Kidney glomerular epithelial cell (primary cell): ENCODE measurements around the gene PHIP.
"Not testable (repeated sequence)": the region's sequence is repeated elsewhere in the genome, so short reads cannot be mapped to it uniquely, and the experiment has no call there.

Source experiments
- DNase-seq: peaks from one replicate; lab custom pipeline; 2025; lab: John Stamatoyannopoulos, UW

Gene PHIP

DNA sequence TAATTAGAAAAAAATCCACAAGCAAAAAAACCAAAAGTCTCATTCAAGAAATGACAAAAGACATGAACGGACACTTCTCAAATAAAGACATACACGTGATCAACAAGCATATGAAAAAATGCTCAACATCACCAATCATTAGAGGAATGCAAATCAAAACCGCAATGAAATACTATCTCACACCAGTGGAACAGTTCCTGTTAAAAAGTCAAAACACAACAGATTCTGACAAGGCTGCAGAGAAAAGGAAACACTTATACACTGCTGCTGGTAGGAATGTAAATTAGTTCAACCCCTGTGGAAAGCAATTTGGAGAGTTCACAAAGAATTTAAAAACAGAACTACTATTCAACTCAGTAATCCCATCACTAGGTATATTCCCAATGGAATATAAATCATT, 152.7 kb downstream of the PHIP start:
- no peak for DNase-seq

DNA sequence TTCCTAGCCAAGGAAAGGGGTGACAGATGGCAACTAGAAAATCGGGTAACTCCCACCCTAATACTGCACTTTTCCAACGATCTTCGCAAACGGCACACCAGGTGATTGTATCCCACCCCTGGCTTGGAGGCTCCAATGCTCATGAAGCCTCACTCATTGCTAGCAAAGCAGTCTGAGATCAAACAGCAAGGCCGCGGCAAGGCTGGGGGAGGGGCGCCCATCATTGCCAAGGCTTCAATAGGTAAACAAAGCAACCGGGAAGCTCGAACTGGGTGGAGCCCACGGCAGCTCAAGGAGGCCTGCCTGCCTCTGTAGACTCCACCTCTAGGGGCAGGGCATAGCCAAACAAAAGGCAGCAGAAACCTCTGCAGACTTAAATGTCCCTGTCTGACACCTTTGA, 156.9 kb downstream of the PHIP start:
- not testable (repeated sequence) for DNase-seq

DNA sequence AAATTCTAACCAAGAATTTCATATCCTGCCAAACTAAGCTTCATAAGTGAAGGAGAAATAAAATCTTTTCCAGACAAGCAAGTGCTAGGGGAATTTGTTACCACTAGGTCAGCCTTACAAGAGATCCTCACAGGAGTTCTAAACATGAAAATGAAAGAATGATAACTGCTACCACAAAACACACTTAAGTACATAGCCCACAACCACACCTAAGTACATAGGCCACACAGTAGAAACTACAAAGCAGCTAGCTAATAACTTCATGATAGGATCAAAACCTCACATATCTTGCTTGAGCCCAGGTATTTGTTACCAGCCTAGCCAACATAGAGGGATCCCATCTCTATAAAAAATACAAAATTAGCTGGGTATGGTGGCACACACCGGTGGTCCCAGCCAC, 160.3 kb downstream of the PHIP start:
- no peak for DNase-seq

DNA sequence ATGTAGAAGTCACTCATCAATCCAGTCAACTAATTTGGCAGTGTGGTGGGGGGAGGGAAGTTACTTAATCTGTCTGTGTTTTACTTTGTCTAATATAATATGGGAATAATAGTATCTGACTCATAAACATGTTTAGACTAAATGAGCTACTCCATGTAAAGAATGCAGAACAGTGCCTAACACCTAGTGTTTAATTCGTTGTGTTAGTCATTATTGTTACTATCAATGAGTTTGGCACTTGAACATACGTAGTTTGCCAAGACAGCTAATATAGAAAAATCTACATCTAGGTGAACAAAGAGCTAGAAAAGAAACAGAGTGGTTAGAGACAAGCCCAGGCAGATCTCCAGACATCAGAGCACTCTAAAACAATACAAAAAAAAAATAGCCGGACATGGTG, 161.6 kb downstream of the PHIP start:
- DNase-seq: no peak

DNA sequence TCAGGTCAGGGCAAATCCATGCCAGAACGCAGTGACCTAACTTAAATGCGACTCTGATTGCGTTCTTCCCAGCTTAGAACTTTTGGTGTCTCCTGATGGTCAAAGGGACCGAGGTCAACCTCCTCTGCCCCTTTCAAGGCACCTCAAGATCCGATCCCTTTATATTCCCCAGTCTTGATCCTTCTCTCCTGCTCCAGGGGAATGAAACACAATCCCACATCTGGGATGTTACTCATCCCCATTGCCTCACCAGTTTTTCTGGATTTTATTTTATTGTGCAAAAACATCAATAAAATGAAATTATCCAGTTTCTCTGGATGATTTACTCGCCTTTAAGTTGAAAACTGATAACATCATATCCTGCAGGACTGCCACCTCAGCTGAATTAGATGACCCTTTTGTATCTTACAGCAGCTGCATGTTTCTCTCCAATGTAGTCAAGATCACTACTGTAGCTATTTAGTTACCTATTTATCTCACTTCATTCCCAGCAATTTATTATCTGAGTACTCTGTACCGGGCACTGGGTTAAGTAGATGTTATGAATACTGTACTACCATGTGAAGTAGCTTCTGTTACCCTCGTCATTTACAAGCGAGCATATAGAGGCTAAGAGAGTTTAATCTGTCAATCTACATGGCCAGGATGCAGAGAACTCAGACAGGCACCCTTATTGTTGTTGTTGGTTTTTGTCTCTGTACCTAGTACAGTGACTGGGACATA, 166.7 kb downstream of the PHIP start:
- DNase-seq: no peak

DNA sequence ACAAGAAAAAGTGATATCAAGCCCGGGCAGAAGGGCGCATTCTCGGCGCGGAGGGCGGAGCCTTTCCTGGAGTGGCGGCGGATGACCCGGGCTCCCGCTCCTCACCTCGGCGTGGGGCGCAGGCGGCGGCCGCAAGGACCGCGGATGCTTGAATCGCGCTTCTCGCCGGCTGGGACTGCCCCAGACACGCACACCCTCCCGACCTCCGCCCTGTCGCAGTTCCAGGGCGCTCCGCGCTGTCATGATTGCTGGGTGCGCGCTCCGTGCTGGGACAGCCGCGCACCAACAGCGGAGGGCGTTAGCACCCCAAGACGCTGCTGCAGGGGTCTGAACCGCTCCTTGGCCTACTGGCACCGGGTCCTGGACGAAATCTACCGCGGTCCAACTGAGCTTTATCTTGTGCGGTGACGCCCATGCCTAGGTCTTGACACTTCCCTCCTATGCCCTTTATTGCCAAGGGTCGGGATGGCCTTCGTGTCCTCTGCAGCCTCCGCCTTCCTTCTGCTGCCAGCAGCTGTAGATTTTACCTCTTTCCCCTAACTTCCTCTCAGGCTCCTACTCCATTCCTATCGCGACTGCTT, 167.4 kb downstream of the PHIP start:
- no peak for DNase-seq

DNA sequence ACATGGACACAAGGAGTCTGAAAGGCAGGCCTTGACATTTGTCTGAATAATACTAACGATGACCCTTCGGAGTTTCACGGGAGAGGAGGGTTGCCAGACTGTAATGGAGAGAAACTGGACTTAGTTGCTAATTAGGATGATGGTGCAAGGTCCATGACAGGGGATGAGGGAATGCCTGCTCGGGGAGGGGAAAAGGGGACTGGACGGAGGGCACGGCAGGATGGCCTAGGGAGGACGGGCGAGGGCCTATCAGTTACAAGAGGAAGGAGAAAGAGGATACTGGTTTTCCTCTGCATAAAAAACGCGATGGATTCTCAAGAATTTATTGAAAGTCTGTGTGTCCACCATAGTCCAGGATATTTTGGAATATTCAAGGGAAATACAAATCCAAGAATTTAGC, 168.0 kb downstream of the PHIP start:
- DNase-seq: no peak

DNA sequence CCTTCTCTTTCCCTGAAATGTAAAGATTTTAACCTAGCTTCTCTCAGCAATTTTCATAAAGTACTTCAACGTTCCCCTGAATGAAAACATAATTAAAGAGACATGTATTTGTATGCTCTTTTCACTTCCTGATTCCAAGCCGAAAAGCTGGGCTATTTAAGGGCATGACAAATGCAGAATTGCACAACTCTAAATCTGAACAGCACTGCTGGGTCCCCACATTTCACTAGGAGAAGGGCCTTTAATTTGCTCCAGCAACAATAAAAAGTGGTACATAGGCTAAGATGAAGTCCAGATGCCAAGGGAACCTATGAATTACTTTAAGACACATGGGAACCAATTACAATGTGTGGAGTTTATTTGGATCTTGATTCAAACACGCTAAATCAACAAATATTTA, 168.7 kb downstream of the PHIP start:
- no peak for DNase-seq

DNA sequence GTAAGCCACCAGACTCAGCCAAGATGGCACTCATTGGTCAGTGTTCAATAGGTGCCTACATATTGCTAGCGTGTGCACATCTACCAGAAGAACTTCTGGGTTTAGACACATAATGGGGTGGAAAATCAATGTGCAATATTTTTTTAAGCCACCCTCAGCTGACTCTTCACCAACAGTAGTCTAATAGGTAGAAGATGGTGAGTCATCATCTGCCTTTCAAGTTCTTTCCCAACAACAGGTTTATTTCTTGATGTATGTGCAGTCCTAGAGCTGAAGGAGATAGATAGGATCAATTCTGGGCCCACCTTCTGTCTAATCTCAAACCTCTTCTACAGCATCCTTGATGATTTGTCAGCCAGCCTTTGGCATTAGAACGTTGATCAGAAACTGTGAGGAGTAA, 169.4 kb downstream of the PHIP start:
- DNase-seq: no peak

DNA sequence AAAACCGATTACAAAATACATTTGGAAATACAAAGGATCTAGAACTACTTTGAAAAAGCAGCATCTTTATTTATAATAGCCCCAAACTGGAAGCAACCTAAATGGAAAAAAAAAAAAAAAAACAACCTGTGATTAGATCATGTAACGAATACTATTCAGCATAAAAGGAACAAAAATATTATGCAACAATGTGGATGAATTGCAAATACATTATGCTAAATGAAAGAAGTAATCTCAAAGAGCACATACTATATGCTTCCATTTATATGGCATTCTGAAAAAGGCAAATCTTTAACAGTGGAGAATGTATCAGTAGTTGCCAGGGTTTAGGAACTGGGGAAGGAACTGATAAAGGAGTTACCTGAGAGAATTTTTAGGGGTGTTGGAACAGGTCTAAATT, 181.8 kb downstream of the PHIP start:
- no peak for DNase-seq

DNA sequence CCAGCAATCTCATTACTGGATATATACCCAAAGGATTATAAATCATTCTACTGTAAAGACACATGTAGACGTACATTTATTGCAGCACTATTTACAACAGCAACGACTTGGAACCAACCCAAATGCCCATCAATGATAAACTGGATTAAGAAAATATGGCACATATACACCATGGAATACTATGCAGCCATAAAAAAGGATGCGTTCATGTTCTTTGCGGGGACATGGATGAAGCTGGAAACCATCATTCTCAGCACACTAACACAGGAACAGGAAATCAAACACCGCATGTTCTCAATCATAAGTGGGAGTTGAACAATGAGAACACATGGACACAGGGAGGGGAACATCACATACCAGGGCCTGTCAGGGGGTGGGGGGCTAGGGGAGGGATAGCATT, 188.2 kb downstream of the PHIP start:
- not testable (repeated sequence) for DNase-seq
